Measurements from ENCODE around the gene APLF. TPM values are rescaled to one million over a fixed set of nuclear protein-coding genes. Genes with fewer than 3 reads are reported as not detected.
"Not testable (repeated sequence)": the region's sequence is repeated elsewhere in the genome, so short reads cannot be mapped to it uniquely, and the experiment has no call there.

Gene APLF
- total RNA-seq, 6 experiments from 2014 or later = 1.3 to 1.8 (median 1.5) TPM

DNA sequence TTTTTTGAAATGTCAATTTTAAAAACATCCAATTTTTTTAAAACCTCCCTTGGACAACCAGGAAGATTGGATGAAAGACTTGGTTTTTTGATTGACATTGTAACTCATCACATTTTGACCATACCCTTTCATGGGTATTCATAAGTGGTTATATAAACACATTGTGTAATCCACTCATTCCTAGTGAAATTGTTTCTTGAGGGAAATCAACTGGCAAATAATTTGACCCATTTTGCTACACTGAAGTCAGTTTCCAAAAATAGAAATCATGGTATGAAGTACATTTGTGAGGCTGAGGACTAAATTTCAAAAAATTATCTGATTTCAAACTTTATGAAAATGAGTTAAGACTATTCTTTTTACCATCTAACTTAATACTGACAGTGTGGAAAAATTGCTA, 31.8 kb upstream of the APLF start:
- Mint-ChIP-seq H3K4me1 (ENCODE audit: low read depth) (peaks cover 12% of the 10 kb centered on the region), H3K36me3 (ENCODE audit: low read depth) (no peaks in the 10 kb centered on the region), H3K27ac (no peak overlapping the region), H3K4me3 (no peak overlapping the region), H3K27me3 (ENCODE audit: insufficient read depth) (peaks cover 12% of the 10 kb centered on the region; the same call in 1 of the 2 replicates), H3K9me3 (no peaks in the 10 kb centered on the region)
- TF ChIP-seq, protein P1, sequence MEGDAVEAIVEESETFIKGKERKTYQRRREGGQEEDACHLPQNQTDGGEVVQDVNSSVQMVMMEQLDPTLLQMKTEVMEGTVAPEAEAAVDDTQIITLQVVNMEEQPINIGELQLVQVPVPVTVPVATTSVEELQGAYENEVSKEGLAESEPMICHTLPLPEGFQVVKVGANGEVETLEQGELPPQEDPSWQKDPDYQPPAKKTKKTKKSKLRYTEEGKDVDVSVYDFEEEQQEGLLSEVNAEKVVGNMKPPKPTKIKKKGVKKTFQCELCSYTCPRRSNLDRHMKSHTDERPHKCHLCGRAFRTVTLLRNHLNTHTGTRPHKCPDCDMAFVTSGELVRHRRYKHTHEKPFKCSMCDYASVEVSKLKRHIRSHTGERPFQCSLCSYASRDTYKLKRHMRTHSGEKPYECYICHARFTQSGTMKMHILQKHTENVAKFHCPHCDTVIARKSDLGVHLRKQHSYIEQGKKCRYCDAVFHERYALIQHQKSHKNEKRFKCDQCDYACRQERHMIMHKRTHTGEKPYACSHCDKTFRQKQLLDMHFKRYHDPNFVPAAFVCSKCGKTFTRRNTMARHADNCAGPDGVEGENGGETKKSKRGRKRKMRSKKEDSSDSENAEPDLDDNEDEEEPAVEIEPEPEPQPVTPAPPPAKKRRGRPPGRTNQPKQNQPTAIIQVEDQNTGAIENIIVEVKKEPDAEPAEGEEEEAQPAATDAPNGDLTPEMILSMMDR (IDR thresholded peaks at IDR 0.05) = no peak
- no peak for DNase-seq

DNA sequence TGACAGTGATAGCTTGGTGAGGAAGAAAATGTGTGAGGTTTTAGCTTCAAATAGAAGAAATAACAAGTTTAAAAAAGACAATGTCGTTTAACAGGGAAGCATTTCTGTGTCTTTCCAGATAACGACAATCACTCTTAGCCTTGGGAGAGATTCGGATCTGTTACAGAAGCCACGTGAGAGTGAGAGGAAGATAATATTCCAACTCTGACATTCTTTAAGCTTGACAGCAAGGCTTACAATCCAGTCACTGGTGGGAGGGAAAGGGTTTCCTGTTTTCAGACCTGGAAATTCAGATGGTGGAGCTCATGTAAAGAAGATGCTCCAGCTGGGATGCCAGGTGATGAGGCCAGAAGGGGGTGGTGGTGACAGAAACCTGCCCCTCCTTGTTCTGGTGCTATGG, 31.1 kb upstream of the APLF start:
- Mint-ChIP-seq H3K4me1 (ENCODE audit: low read depth) (peaks cover 12% of the 10 kb centered on the region), H3K27ac (no peak overlapping the region), H3K4me3 (no peak overlapping the region), H3K27me3 (ENCODE audit: insufficient read depth) (peaks cover 12% of the 10 kb centered on the region; the same call in 1 of the 2 replicates), H3K9me3 (no peaks in the 10 kb centered on the region), H3K36me3 (ENCODE audit: low read depth) (no peaks in the 10 kb centered on the region)
- DNase-seq = no peak
- TF ChIP-seq, protein P1 (IDR thresholded peaks at IDR 0.05) = no peak

DNA sequence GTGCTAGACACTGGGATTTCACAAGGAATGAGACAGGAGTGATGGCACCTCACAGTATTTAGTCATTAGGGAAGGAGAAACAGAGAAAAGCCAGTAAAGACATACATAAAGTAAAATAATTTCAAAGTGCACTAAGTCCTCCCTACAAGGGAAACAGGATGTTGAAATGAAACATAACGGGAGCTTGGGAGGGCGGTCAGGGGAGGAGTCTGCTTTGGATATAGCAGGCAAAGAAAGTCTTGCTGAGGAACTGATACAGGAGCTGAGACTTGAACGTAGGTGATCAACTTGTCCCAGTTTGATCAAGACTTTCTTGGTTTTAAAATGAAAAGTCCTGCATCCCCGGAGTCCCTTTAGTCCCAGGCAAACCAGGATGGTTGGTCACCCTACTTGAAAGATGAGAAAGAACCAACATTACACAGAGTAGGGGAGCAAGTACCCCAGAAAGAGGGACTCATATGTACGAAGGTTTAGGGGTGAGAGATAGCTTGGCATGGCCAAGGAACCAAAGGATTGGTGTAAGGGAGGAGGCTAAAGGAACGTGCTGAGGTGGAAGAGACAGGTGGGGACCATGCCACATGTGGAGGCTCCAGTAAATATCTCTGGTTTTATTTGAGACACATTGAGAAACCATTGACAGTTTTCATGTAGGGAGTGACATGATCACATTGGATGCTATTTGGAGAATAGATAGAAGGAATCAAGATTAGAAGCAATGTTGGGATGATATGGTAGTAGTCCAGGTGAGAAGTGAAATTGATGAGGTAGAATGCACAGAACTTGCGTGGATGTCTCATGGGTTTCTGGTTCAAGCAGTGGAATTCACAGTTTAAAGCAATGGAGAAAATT, 28.7 kb upstream of the APLF start:
- DNase-seq = no peak
- no peak overlapping the region for H3K4me3 Mint-ChIP-seq
- H3K27ac Mint-ChIP-seq = no peak overlapping the region
- no peaks in the 10 kb centered on the region for H3K36me3 Mint-ChIP-seq (ENCODE audit: low read depth)
- peaks cover 12% of the 10 kb centered on the region; the same call in 1 of the 2 replicates for H3K27me3 Mint-ChIP-seq (ENCODE audit: insufficient read depth)
- TF ChIP-seq, protein P1 (IDR thresholded peaks at IDR 0.05) = no peak
- H3K4me1 Mint-ChIP-seq (ENCODE audit: low read depth) = peaks cover 12% of the 10 kb centered on the region
- no peaks in the 10 kb centered on the region for H3K9me3 Mint-ChIP-seq

DNA sequence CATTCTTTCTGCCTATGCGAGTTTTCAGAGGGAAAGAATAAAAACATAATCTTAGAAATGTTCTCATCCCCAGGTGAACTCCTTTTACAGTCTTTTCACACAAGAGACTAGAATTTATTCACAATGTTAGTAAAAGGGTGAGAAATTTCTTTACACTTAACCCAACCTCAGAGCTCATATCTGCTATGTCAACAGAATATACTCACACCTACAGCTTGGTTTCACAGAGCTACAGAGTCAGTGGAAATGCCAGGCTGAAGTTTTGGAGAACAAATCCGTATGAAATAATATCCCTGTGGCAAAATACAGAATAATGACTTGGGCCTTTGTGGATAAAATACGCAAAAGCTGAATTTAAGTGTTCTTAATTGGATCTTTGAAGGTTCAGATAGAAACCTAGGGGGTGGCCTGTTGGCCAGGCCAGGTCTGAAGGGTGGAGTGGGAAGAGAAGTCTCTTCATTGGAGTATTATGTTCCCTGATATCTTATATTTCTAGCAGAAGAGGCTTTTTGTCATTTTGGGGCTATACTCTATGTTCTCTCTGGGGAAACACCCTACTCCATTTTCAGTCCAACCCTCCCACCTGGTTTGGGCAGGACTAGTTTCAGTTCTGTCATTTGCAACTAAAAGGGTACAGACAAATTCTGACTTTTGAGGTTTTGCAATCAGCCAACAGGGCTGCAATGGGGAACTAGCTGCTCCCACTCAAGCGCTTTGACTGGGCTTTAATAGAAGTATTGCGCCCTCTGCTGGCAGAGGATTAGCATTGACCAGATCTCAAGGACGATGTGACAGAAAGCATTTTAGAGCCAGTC, 26.0 kb upstream of the APLF start:
- no peak overlapping the region for H3K27ac Mint-ChIP-seq
- DNase-seq = peak; percentile 78
- no peak overlapping the region for H3K4me3 Mint-ChIP-seq
- TF ChIP-seq, protein P1 (IDR thresholded peaks at IDR 0.05) = peak; percentile 97
- no peaks in the 10 kb centered on the region for H3K36me3 Mint-ChIP-seq (ENCODE audit: low read depth)
- H3K4me1 Mint-ChIP-seq (ENCODE audit: low read depth) = peaks cover 3% of the 10 kb centered on the region
- peaks cover 16% of the 10 kb centered on the region for H3K27me3 Mint-ChIP-seq (ENCODE audit: insufficient read depth)
- H3K9me3 Mint-ChIP-seq = no peaks in the 10 kb centered on the region

DNA sequence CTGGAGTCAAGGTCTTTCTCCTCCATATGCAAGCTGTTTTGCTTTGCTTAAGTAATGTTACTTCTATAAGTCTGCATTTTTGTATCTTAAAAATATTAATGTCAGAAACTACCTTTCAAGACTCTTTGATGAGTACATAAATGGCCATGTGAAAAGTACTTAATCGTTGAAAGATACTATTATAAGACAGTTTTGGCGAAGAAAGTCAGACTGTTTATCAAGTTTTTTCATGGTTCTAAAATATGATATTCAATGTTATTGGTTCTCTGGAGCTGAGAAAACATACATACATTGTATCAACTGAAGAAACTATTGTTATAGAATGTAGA, 25.4 kb upstream of the APLF start:
- H3K36me3 Mint-ChIP-seq (ENCODE audit: low read depth) = no peaks in the 10 kb centered on the region
- no peak overlapping the region for H3K4me3 Mint-ChIP-seq
- H3K9me3 Mint-ChIP-seq = no peaks in the 10 kb centered on the region
- no peaks in the 10 kb centered on the region for H3K4me1 Mint-ChIP-seq (ENCODE audit: low read depth)
- DNase-seq = no peak
- H3K27ac Mint-ChIP-seq = no peak overlapping the region
- peaks cover 16% of the 10 kb centered on the region for H3K27me3 Mint-ChIP-seq (ENCODE audit: insufficient read depth)
- TF ChIP-seq, protein P1 (IDR thresholded peaks at IDR 0.05) = peak; percentile 69

DNA sequence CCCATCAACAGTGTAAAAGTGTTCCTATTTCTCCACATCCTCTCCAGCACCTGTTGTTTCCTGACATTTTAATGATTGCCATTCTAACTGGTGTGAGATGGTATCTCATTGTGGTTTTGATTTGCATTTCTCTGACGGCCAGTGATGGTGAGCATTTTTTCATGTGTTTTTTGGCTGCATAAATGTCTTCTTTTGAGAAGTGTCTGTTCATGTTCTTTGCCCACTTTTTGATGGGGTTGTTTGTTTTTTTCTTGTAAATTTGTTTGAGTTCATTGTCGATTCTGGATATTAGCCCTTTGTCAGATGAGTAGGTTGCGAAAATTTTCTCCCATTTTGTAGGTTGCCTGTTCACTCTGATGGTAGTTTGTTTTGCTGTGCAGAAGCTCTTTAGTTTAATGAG, 21.0 kb upstream of the APLF start:
- not testable (repeated sequence) for H3K36me3 Mint-ChIP-seq (ENCODE audit: low read depth); H3K9me3 Mint-ChIP-seq; H3K27ac Mint-ChIP-seq; H3K4me1 Mint-ChIP-seq (ENCODE audit: low read depth); H3K4me3 Mint-ChIP-seq; DNase-seq
- H3K27me3 Mint-ChIP-seq (ENCODE audit: insufficient read depth) = peaks cover 11% of the 10 kb centered on the region

All from HFFc6 (cell line).